Caco-2 (cell line): ENCODE results near the gene RYK. TPM values are rescaled to one million over a fixed set of nuclear protein-coding genes. Genes with fewer than 3 reads are reported as not detected.

Experiments used
- BruUV-seq: library from RNA; stranded (reverse); fragments of 400-500 nt; replicated peaks from 2 replicates; lab custom pipeline; 2021; lab: Mats Ljungman, UMichigan
- CTCF ChIA-PET: fragments of 300-600 bp; sonication (Branson Sonifier 250); formaldehyde crosslinking; loops from one replicate; lab custom pipeline; 2022; ENCODE audit warnings: antibody characterized with exemption; lab: Charles Lee
- POLR2A ChIA-PET: fragments of 300-600 bp; sonication (Branson Sonifier 250); formaldehyde crosslinking; loops from one replicate; lab custom pipeline; 2022; ENCODE audit warnings: antibody characterized with exemption; lab: Charles Lee
- DNase-seq, 2 experiments: peaks; one replicate each; pipeline versions ENCODE4 v3.0.0 to v3.0.0-alpha.2; 2020 to 2022
- H3K27me3 ChIP-seq: replicated peaks from 2 replicates; pipeline ENCODE4 v1.6.0; 2011; ENCODE audit warnings: low read length; ENCODE audit not compliant: control insufficient read depth, insufficient read depth
- H3K36me3 ChIP-seq: 2 replicates; pipeline ENCODE4 v1.5.1; 2011; ENCODE audit warnings: low read length; ENCODE audit not compliant: control insufficient read depth, insufficient read depth
- H3K4me1 ChIP-seq: fragments of 250-450 bp; sonication (Bioruptor Pico); 2 replicates; pipeline ENCODE4 v1.5.1; 2020; ENCODE audit warnings: mild to moderate bottlenecking
- H3K4me3 ChIP-seq: 2 replicates; pipeline ENCODE4 v1.5.1; 2011; ENCODE audit warnings: low read depth, mild to moderate bottlenecking, control low read depth, low read length
- H3K9me3 ChIP-seq: fragments of 250-450 bp; sonication (Bioruptor Pico); 2 replicates; pipeline ENCODE4 v1.5.1; 2020; ENCODE audit warnings: mild to moderate bottlenecking, moderate library complexity
- H3K27ac Mint-ChIP-seq: one replicate; pipeline ENCODE4 v1.8.0; 2022; ENCODE audit warnings: mixed read lengths; ENCODE audit not compliant: unreplicated experiment
- H3K27me3 Mint-ChIP-seq: one replicate; pipeline ENCODE4 v1.8.0; 2022; ENCODE audit warnings: mixed read lengths; ENCODE audit not compliant: insufficient read depth, unreplicated experiment
- H3K36me3 Mint-ChIP-seq: one replicate; pipeline ENCODE4 v1.8.0; 2022; ENCODE audit warnings: mild to moderate bottlenecking, mixed read lengths; ENCODE audit not compliant: insufficient read depth, unreplicated experiment
- H3K4me1 Mint-ChIP-seq: one replicate; pipeline ENCODE4 v1.8.0; 2022; ENCODE audit warnings: low read depth, mixed read lengths; ENCODE audit not compliant: unreplicated experiment
- H3K4me3 Mint-ChIP-seq: one replicate; pipeline ENCODE4 v1.8.0; 2022; ENCODE audit warnings: mild to moderate bottlenecking, moderate library complexity, mixed read lengths; ENCODE audit not compliant: unreplicated experiment
- H3K9me3 Mint-ChIP-seq: one replicate; pipeline ENCODE4 v1.8.0; 2022; ENCODE audit warnings: mixed read lengths; ENCODE audit not compliant: unreplicated experiment
- CTCF ChIP-seq, 2 experiments: fragments of 200-600 bp in 1 of 2; IDR thresholded peaks; 1 replicate in 1 of 2; 2 replicates in 1 of 2; pipeline versions ENCODE4 v1.5.1 to v1.8.0; 2011 to 2022; ENCODE audit warnings: antibody characterized with exemption in 1 of 2, control low read depth in 1 of 2, inconsistent platforms in 1 of 2, low read depth in 1 of 2, low read length in 1 of 2, mild to moderate bottlenecking in 1 of 2, moderate library complexity in 1 of 2; ENCODE audit not compliant: insufficient read depth in 1 of 2, severe bottlenecking in 1 of 2, unreplicated experiment in 1 of 2
- intact Hi-C: fragments of 100-400 bp; cut with micrococcal nuclease; formaldehyde crosslinking; loops from one replicate; pipeline ENCODE4 v1.10.0; 2022; ENCODE audit not compliant: unreplicated experiment
- total RNA-seq: library from RNA; stranded (reverse); gene quantifications from 2 replicates; pipeline ENCODE4 v1.2.3, GENCODE V29; 2022

Gene RYK
- total RNA-seq, 1 experiment from 2014 or later = 102 TPM

DNA sequence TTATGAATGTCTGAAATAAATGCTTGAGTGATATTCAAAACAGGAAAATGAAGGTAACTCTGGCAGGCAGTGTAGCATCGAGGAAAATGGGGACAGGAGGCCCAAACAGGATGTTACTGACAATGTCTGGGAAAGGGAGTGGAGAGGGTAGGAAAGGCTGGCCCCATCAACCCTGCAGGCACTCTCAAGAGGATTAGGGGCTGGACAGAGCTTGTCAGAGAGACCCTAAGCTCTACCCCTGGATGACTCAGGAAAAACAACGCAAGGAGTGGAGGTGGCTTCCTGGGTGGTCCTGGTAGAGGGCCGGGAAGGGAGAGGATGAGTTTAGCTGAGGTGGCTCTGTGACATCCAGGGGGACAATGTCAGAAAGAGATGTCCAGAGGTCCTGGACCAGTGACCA lies 106.0 kb downstream of the RYK start:
- H3K27ac Mint-ChIP-seq = no peak overlapping the region
- Histone ChIP-seq H3K4me1 (peaks cover 3% of the 10 kb centered on the region; the same call in 1 of the 2 replicates), H3K36me3 (peaks cover 2% of the 10 kb centered on the region; the same call in 1 of the 2 replicates), H3K27me3 (no peaks in the 10 kb centered on the region), H3K4me3 (no peak overlapping the region), H3K9me3 (no peaks in the 10 kb centered on the region)
- ChIA-PET POLR2A (no interaction called here), CTCF (no interaction called here)
- TF ChIP-seq CTCF (IDR thresholded peaks at IDR 0.05; ENCODE audit: insufficient read depth in 1 of 2, low read depth in 1 of 2, low read length in 1 of 2, severe bottlenecking in 1 of 2, unreplicated experiment in 1 of 2) = no peak
- DNase-seq = no peak
- intact Hi-C loops = no loop called here
- peaks cover 10% of the 10 kb centered on the region for H3K4me1 Mint-ChIP-seq
- no peak overlapping the region for H3K4me3 Mint-ChIP-seq
- no TSS peak for BruUV-seq
- H3K27me3 Mint-ChIP-seq = no peaks in the 10 kb centered on the region
- peaks cover 11% of the 10 kb centered on the region for H3K36me3 Mint-ChIP-seq
- peaks cover 18% of the 10 kb centered on the region for H3K9me3 Mint-ChIP-seq

DNA sequence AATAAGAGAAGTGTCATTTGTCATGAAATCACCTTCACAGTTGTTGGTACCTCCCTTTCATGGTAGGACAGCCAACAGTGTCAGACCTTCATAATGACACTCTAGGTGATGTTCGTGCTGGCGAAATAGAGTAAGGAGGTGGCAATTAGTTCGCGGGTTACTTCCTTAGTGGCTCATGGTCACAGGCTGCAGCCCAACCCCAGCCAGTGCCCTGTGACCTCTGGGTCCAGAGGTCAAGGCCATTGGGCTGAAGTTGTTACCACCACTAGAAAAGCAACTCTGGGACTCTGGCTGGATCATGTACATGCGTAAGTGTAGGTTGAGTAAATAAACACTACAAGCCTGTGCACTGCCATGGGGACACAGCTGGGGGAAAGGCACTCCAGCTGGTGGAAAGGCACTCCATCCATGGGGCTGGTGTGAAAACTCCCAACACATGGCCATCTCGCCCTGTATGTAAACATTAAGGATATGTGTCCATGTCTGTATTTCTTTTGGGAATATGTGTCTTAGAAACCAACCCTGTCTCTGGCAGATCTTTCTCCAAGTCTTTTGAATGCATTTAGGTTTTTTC lies 106.7 kb downstream of the RYK start:
- H3K4me3 ChIP-seq = no peak overlapping the region
- Mint-ChIP-seq H3K36me3 (peaks cover 4% of the 10 kb centered on the region), H3K9me3 (peaks cover 20% of the 10 kb centered on the region), H3K4me1 (peaks cover 5% of the 10 kb centered on the region), H3K4me3 (no peak overlapping the region), H3K27me3 (no peaks in the 10 kb centered on the region), H3K27ac (no peak overlapping the region)
- intact Hi-C loops = no loop called here
- ChIA-PET POLR2A (no interaction called here), CTCF (no interaction called here)
- DNase-seq = no peak
- no TSS peak for BruUV-seq
- no peaks in the 10 kb centered on the region for H3K4me1 ChIP-seq
- peaks cover 2% of the 10 kb centered on the region; the same call in 1 of the 2 replicates for H3K36me3 ChIP-seq
- no peaks in the 10 kb centered on the region for H3K27me3 ChIP-seq
- TF ChIP-seq CTCF (IDR thresholded peaks at IDR 0.05; ENCODE audit: insufficient read depth in 1 of 2, low read depth in 1 of 2, low read length in 1 of 2, severe bottlenecking in 1 of 2, unreplicated experiment in 1 of 2) = no peak
- H3K9me3 ChIP-seq = no peaks in the 10 kb centered on the region

GRCh38 chr3:134136604-134137003 lies 114.1 kb downstream of the RYK start:
- peaks cover 44% of the 10 kb centered on the region for H3K9me3 Mint-ChIP-seq
- no peak for DNase-seq
- H3K4me1 Mint-ChIP-seq = peaks cover 6% of the 10 kb centered on the region
- H3K4me1 ChIP-seq = no peaks in the 10 kb centered on the region
- no peak for TF ChIP-seq CTCF (IDR thresholded peaks at IDR 0.05; ENCODE audit: insufficient read depth in 1 of 2, low read depth in 1 of 2, low read length in 1 of 2, severe bottlenecking in 1 of 2, unreplicated experiment in 1 of 2)
- H3K9me3 ChIP-seq = peaks cover 9% of the 10 kb centered on the region
- ChIA-PET CTCF (no interaction called here), POLR2A (no interaction called here)
- no peaks in the 10 kb centered on the region for H3K27me3 Mint-ChIP-seq
- H3K27me3 ChIP-seq = no peaks in the 10 kb centered on the region
- H3K4me3 ChIP-seq = no peak overlapping the region
- no peak overlapping the region for H3K4me3 Mint-ChIP-seq
- H3K36me3 ChIP-seq = no peaks in the 10 kb centered on the region; the same call in 1 of the 2 replicates
- BruUV-seq = no TSS peak
- peaks cover 18% of the 10 kb centered on the region for H3K36me3 Mint-ChIP-seq
- no peak overlapping the region for H3K27ac Mint-ChIP-seq
- intact Hi-C loops = no loop called here
